Keratinocyte (primary cell): ENCODE results near the gene SLC43A3.

Experiments
- CTCF ChIP-seq, 3 experiments: IDR thresholded peaks in 1 of 3; conservative IDR thresholded peaks in 1 of 3; optimal IDR thresholded peaks in 1 of 3; 2 replicates in 2 of 3; 3 replicates in 1 of 3; pipeline versions ENCODE3 to v1.5.1; 2011; ENCODE audit warnings: low read length in 3 of 3, mild to moderate bottlenecking in 3 of 3, moderate library complexity in 2 of 3, control low read depth in 1 of 3, inconsistent platforms in 1 of 3; ENCODE audit not compliant: insufficient read depth in 2 of 3; ENCODE audit errors: extremely low read depth in 1 of 3
- EZH2 ChIP-seq: IDR thresholded peaks from one replicate; pipeline ENCODE4 v1.6.1; 2012; ENCODE audit warnings: inconsistent platforms, mild to moderate bottlenecking, low read length, moderate library complexity

DNA sequence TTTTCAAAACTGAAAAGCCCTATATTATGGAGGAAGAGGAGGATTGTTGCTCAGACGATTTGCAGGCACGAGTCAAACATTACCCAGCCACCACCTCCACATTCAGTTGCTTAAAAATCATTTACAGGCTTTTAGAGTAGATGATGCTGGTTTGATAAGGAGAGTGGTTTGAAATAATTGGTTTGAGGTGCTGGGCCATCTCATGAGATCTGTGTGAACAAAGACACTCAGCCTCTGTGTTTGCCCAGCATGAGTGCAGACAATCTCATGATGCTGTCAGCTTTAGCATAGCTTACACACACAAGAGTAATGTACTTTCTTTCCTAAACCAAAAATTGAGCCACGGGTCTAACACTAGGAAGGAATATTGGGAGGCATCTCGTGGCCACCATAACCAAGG is 4.3 kb downstream of the SLC43A3 start:
- TF ChIP-seq CTCF (optimal IDR thresholded peaks at IDR 0.05 in 1 of 3, IDR thresholded peaks at IDR 0.05 in 1 of 3, conservative IDR thresholded peaks at IDR 0.05 in 1 of 3; ENCODE audit: extremely low read depth in 1 of 3, insufficient read depth in 2 of 3, low read length in 3 of 3) (no peak), EZH2 (no peak)
